H9 (cell line): ENCODE data around the gene UVRAG. TPM values are rescaled to one million over a fixed set of nuclear protein-coding genes. Genes with fewer than 3 reads are reported as not detected.
A peak's percentile ranks its signal among the peaks of the same experiment; 100 is the strongest.

Experiments
- DNase-seq: peaks from one replicate; pipeline ENCODE4 v3.0.0-alpha.2; 2017
- H2AFZ ChIP-seq: one replicate; pipeline ENCODE4 v1.6.1; 2013; ENCODE audit warnings: mild to moderate bottlenecking, low read length, control low read depth, moderate library complexity
- H2AK5ac ChIP-seq: 2 replicates; pipeline ENCODE4 v1.6.1; 2013; ENCODE audit warnings: low read length, control low read depth, mixed read lengths; ENCODE audit not compliant: insufficient read length
- H2BK120ac ChIP-seq: one replicate; pipeline ENCODE4 v1.6.1; 2013; ENCODE audit warnings: low read depth, mild to moderate bottlenecking, low read length, control low read depth, inconsistent platforms; ENCODE audit not compliant: poor library complexity, severe bottlenecking
- H2BK12ac ChIP-seq: 2 replicates; pipeline ENCODE4 v1.6.1; 2013; ENCODE audit warnings: low read length, control low read depth, mixed read lengths, low read depth; ENCODE audit not compliant: insufficient read length
- H2BK15ac ChIP-seq: 2 replicates; pipeline ENCODE4 v1.6.1; 2013; ENCODE audit warnings: low read depth, low read length, control low read depth
- H2BK20ac ChIP-seq: one replicate; pipeline ENCODE4 v1.6.1; 2013; ENCODE audit warnings: low read depth, mild to moderate bottlenecking, low read length, control low read depth, inconsistent platforms; ENCODE audit not compliant: poor library complexity, severe bottlenecking
- H2BK5ac ChIP-seq: 2 replicates; pipeline ENCODE4 v1.6.1; 2013; ENCODE audit warnings: low read length, control low read depth, mixed read lengths; ENCODE audit not compliant: insufficient read length
- H3K14ac ChIP-seq: 2 replicates; pipeline ENCODE4 v1.6.1; 2013; ENCODE audit warnings: low read length, control low read depth; ENCODE audit not compliant: insufficient read depth
- H3K18ac ChIP-seq: 2 replicates; pipeline ENCODE4 v1.6.1; 2013; ENCODE audit warnings: low read depth, mild to moderate bottlenecking, mixed read lengths, low read length, control low read depth; ENCODE audit not compliant: insufficient read length
- H3K23ac ChIP-seq: 2 replicates; pipeline ENCODE4 v1.6.1; 2013; ENCODE audit warnings: low read length, control low read depth, mixed read lengths, low read depth; ENCODE audit not compliant: insufficient read length
- H3K23me2 ChIP-seq: 2 replicates; pipeline ENCODE4 v1.6.1; 2013; ENCODE audit warnings: low read depth, mild to moderate bottlenecking, mixed read lengths, low read length, control low read depth; ENCODE audit not compliant: insufficient read length, poor library complexity, severe bottlenecking
- H3K27ac ChIP-seq: 2 replicates; pipeline ENCODE4 v1.5.1; 2013; ENCODE audit warnings: low read length, control low read depth, mixed read lengths, low read depth; ENCODE audit not compliant: insufficient read length
- H3K27me3 ChIP-seq: 2 replicates; pipeline ENCODE4 v1.6.1; 2013; ENCODE audit warnings: low read length, control low read depth, inconsistent platforms; ENCODE audit not compliant: insufficient read depth
- H3K4ac ChIP-seq: 2 replicates; pipeline ENCODE4 v1.6.1; 2013; ENCODE audit warnings: low read depth, mild to moderate bottlenecking, control low read depth, inconsistent platforms, low read length, moderate library complexity
- H3K4me1 ChIP-seq: 2 replicates; pipeline ENCODE4 v1.6.1; 2013; ENCODE audit warnings: low read length, control low read depth, inconsistent platforms; ENCODE audit not compliant: insufficient read depth
- H3K4me2 ChIP-seq: 2 replicates; pipeline ENCODE4 v1.6.1; 2013; ENCODE audit warnings: low read length, control low read depth, mixed read lengths; ENCODE audit not compliant: insufficient read length, insufficient read depth
- H3K56ac ChIP-seq: 2 replicates; pipeline ENCODE4 v1.6.1; 2013; ENCODE audit warnings: low read depth, mild to moderate bottlenecking, mixed read lengths, low read length, control low read depth; ENCODE audit not compliant: insufficient read length
- H3K79me1 ChIP-seq: 2 replicates; pipeline ENCODE4 v1.6.1; 2013; ENCODE audit warnings: low read depth, mild to moderate bottlenecking, moderate library complexity, low read length, control low read depth, inconsistent platforms; ENCODE audit not compliant: insufficient read depth, poor library complexity, severe bottlenecking
- H3K79me2 ChIP-seq: 2 replicates; pipeline ENCODE4 v1.6.1; 2013; ENCODE audit warnings: low read length, control low read depth, inconsistent platforms; ENCODE audit not compliant: insufficient read depth
- H3K9ac ChIP-seq: 2 replicates; pipeline ENCODE4 v1.6.1; 2013; ENCODE audit warnings: low read length, control low read depth, mixed read lengths; ENCODE audit not compliant: insufficient read length; ENCODE audit errors: extremely low read depth
- H3K9me3 ChIP-seq: one replicate; pipeline ENCODE4 v1.6.1; 2013; ENCODE audit warnings: low read depth, low read length, inconsistent platforms; ENCODE audit not compliant: control insufficient read depth
- H3T11ph ChIP-seq: one replicate; pipeline ENCODE4 v1.6.1; 2013; ENCODE audit warnings: mild to moderate bottlenecking, low read length, control low read depth, inconsistent platforms
- H4K20me1 ChIP-seq: one replicate; pipeline ENCODE4 v1.6.1; 2013; ENCODE audit not compliant: control insufficient read depth, insufficient read length, insufficient read depth
- H4K5ac ChIP-seq: 2 replicates; pipeline ENCODE4 v1.6.1; 2013; ENCODE audit warnings: low read depth, mild to moderate bottlenecking, mixed read lengths, low read length, control low read depth; ENCODE audit not compliant: insufficient read length
- H4K8ac ChIP-seq: replicated peaks from 2 replicates; pipeline ENCODE4 v1.6.1; 2013; ENCODE audit warnings: low read length, control low read depth, mixed read lengths, low read depth; ENCODE audit not compliant: insufficient read length
- H4K91ac ChIP-seq: 2 replicates; pipeline ENCODE4 v1.6.1; 2013; ENCODE audit warnings: low read depth, mild to moderate bottlenecking, moderate library complexity, mixed read lengths, low read length, control low read depth; ENCODE audit not compliant: insufficient read length
- H3K27ac Mint-ChIP-seq, 3 experiments: 2 replicates in 2 of 3; 3 replicates in 1 of 3; pipeline ENCODE4 v1.8.0; 2020 to 2021; ENCODE audit warnings: mixed read lengths in 3 of 3, mild to moderate bottlenecking in 1 of 3, moderate library complexity in 1 of 3
- H3K27me3 Mint-ChIP-seq: 2 replicates; pipeline ENCODE4 v1.8.0; 2021; ENCODE audit warnings: low read depth, mild to moderate bottlenecking, moderate library complexity, mixed read lengths
- H3K36me3 Mint-ChIP-seq, 3 experiments: 2 replicates in 2 of 3; 3 replicates in 1 of 3; pipeline ENCODE4 v1.8.0; 2020 to 2021; ENCODE audit warnings: low read depth in 3 of 3, mixed read lengths in 3 of 3; ENCODE audit not compliant: insufficient read depth in 1 of 3
- H3K4me1 Mint-ChIP-seq, 2 experiments: 2 replicates each; pipeline ENCODE4 v1.8.0; 2020; ENCODE audit warnings: mixed read lengths in 2 of 2
- H3K4me3 Mint-ChIP-seq, 2 experiments: 2 replicates in 1 of 2; 3 replicates in 1 of 2; pipeline ENCODE4 v1.8.0; 2020 to 2021; ENCODE audit warnings: mild to moderate bottlenecking in 2 of 2, mixed read lengths in 2 of 2, moderate library complexity in 1 of 2
- H3K9me3 Mint-ChIP-seq, 2 experiments: 2 replicates in 1 of 2; 3 replicates in 1 of 2; pipeline ENCODE4 v1.8.0; 2020; ENCODE audit warnings: mild to moderate bottlenecking in 2 of 2, mixed read lengths in 2 of 2, moderate library complexity in 1 of 2
- WGBS: extraction: QIAGEN DNeasy Blood & Tissue Kit; methylation state at CpG from one replicate; pipeline ENCODE4 v1.1.7; 2013; ENCODE audit warnings: missing lambda C conversion rate, low lambda C conversion rate, mixed read lengths; ENCODE audit not compliant: insufficient read length; ENCODE audit errors: extremely low coverage; 5-methylcytosine and 5-hydroxymethylcytosine counted together
- total RNA-seq: library from RNA; stranded (reverse); gene quantifications from 2 replicates; pipeline ENCODE4 v1.2.1, GENCODE V29; 2021
- TF ChIP-seq, protein P1 (sequence below): fragments of 200-600 bp; sonication (generic); conservative IDR thresholded peaks from 3 replicates; pipeline ENCODE4 v1.8.0; 2021; ENCODE audit warnings: antibody characterized with exemption, mild to moderate bottlenecking

The UVRAG gene
- total RNA-seq, 1 experiment from 2014 or later = 18.5 TPM

DNA sequence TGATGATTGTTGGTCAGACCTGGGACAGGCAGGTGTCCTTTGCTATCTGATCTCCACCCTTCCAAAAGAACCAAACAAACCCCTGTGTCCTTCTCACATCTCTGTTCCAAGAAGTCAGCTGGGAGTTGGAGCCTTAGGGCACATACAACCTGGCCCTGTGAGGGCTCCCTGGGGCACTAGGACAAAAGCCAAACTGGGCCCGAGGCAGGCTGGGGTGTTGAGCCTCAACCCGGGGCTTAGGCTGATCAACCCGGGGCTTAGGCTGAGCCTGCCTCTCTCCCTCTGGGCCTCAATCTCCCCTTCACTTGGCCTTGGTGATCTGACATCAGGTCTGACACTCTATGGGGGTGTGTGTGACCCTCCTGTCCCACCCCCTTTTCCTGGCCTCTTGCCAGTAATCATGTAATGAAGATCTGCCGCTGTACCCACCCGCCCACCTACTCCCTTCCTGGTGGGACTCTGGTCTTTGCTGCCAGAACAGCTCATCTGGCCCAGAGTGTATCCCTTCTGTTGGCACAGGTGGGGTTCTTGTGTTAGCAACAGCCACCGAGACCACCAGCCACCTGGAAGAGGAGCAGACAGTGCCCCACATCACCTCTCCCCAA is 22.8 kb upstream of the UVRAG start:
- H3K9ac ChIP-seq = no peak overlapping the region
- H4K5ac ChIP-seq = no peak overlapping the region
- WGBS = no CpG with 5 or more reads among the region's 6 CpGs
- H2BK20ac ChIP-seq = no peak overlapping the region
- H2BK12ac ChIP-seq = no peak overlapping the region
- no peak overlapping the region for H2AK5ac ChIP-seq
- H3K18ac ChIP-seq = no peak overlapping the region
- DNase-seq = no peak
- H2BK5ac ChIP-seq = no peak overlapping the region
- no peak overlapping the region for H2AFZ ChIP-seq
- H3K4me1 ChIP-seq = no peaks in the 10 kb centered on the region
- H3K23me2 ChIP-seq = no peaks in the 10 kb centered on the region
- H3K4me3 Mint-ChIP-seq = no peak overlapping the region
- H3K4me2 ChIP-seq = no peak overlapping the region
- no peak overlapping the region for H4K8ac ChIP-seq
- H2BK15ac ChIP-seq = no peak overlapping the region
- H3K27me3 ChIP-seq = no peaks in the 10 kb centered on the region
- H3K14ac ChIP-seq = no peak overlapping the region; the same call in 1 of the 2 replicates
- H3K79me1 ChIP-seq = no peaks in the 10 kb centered on the region
- H3K27ac ChIP-seq = no peak overlapping the region
- no peaks in the 10 kb centered on the region for H4K20me1 ChIP-seq
- H3K9me3 ChIP-seq = no peaks in the 10 kb centered on the region
- peaks cover 2 to 3% of the 10 kb centered on the region in 2 experiments; a peak in 2 of 4 replicates for H3K4me1 Mint-ChIP-seq
- no peaks in the 10 kb centered on the region for H3K36me3 Mint-ChIP-seq
- no peak overlapping the region for H3K56ac ChIP-seq
- H2BK120ac ChIP-seq = no peak overlapping the region
- H3K79me2 ChIP-seq = no peaks in the 10 kb centered on the region
- no peak overlapping the region for H3K23ac ChIP-seq
- H3T11ph ChIP-seq = no peak overlapping the region
- H4K91ac ChIP-seq = no peak overlapping the region
- TF ChIP-seq, protein P1, sequence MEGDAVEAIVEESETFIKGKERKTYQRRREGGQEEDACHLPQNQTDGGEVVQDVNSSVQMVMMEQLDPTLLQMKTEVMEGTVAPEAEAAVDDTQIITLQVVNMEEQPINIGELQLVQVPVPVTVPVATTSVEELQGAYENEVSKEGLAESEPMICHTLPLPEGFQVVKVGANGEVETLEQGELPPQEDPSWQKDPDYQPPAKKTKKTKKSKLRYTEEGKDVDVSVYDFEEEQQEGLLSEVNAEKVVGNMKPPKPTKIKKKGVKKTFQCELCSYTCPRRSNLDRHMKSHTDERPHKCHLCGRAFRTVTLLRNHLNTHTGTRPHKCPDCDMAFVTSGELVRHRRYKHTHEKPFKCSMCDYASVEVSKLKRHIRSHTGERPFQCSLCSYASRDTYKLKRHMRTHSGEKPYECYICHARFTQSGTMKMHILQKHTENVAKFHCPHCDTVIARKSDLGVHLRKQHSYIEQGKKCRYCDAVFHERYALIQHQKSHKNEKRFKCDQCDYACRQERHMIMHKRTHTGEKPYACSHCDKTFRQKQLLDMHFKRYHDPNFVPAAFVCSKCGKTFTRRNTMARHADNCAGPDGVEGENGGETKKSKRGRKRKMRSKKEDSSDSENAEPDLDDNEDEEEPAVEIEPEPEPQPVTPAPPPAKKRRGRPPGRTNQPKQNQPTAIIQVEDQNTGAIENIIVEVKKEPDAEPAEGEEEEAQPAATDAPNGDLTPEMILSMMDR = no peak
- peaks cover 1% of the 10 kb centered on the region for H3K27me3 Mint-ChIP-seq
- H3K4ac ChIP-seq = no peak overlapping the region
- peak overlapping the region in 1 of 3 experiments; percentile 56; a peak in 1 of 7 replicates for H3K27ac Mint-ChIP-seq
- H3K9me3 Mint-ChIP-seq = no peaks in the 10 kb centered on the region
